Measurements from ENCODE around the gene PRKG1.

The PRKG1 gene

GRCh38 chr10:51214207-51215196 is 140.2 kb downstream of the PRKG1 start:
- no peaks in the 10 kb centered on the region for H3K36me3 ChIP-seq (replicated peaks; ENCODE audit: low read depth, low read length)
- no peak overlapping the region for H3K9ac ChIP-seq (ENCODE audit: low read length)
- H2AFZ ChIP-seq (ENCODE audit: low read depth, low read length), result no peak overlapping the region
- no peaks in the 10 kb centered on the region for H3K79me2 ChIP-seq (ENCODE audit: low read length)
- no peaks in the 10 kb centered on the region for H3K9me3 ChIP-seq (ENCODE audit: insufficient read depth, low read length)
- H3K4me3 ChIP-seq (ENCODE audit: low read length), result no peak overlapping the region
- no peaks in the 10 kb centered on the region for H3K27me3 ChIP-seq (ENCODE audit: low read depth, low read length)
- no peaks in the 10 kb centered on the region for H3K4me1 ChIP-seq (ENCODE audit: low read length)
- H4K20me1 ChIP-seq (ENCODE audit: insufficient read depth, low read length), result no peaks in the 10 kb centered on the region
- no peak overlapping the region for H3K27ac ChIP-seq (ENCODE audit: low read length)
- TF ChIP-seq CTCF (IDR thresholded peaks at IDR 0.05; ENCODE audit: low read depth, low read length) (no peak), EZH2phosphoT487 (IDR thresholded peaks at IDR 0.05; ENCODE audit: low read depth) (no peak)
- H3K4me2 ChIP-seq (ENCODE audit: low read length), result no peak overlapping the region

- no peaks in the 10 kb centered on the region for H3K27me3 ChIP-seq (ENCODE audit: low read depth, low read length)
Measured at GRCh38 chr10:51215951-51216834, 141.9 kb downstream of the PRKG1 start.

GRCh38 chr10:51217505-51217904 is 143.2 kb downstream of the PRKG1 start:
- no peaks in the 10 kb centered on the region for H3K36me3 ChIP-seq (replicated peaks; ENCODE audit: low read depth, low read length)

More at GRCh38 chr10:51215951-51216834, 141.9 kb downstream of the PRKG1 start:
- no peak overlapping the region for H2AFZ ChIP-seq (ENCODE audit: low read depth, low read length)
- no peaks in the 10 kb centered on the region for H3K36me3 ChIP-seq (replicated peaks; ENCODE audit: low read depth, low read length)
- no peaks in the 10 kb centered on the region for H3K79me2 ChIP-seq (ENCODE audit: low read length)
- no peak overlapping the region for H3K27ac ChIP-seq (ENCODE audit: low read length)
- no peaks in the 10 kb centered on the region for H4K20me1 ChIP-seq (ENCODE audit: insufficient read depth, low read length)
- no peak overlapping the region for H3K4me2 ChIP-seq (ENCODE audit: low read length)
- no peak overlapping the region for H3K9ac ChIP-seq (ENCODE audit: low read length)
- H3K4me1 ChIP-seq (ENCODE audit: low read length), result no peaks in the 10 kb centered on the region
- H3K4me3 ChIP-seq (ENCODE audit: low read length), result no peak overlapping the region
- TF ChIP-seq CTCF (IDR thresholded peaks at IDR 0.05; ENCODE audit: low read depth, low read length), result no peak
- no peaks in the 10 kb centered on the region for H3K9me3 ChIP-seq (ENCODE audit: insufficient read depth, low read length)

More at GRCh38 chr10:51217505-51217904, 143.2 kb downstream of the PRKG1 start:
- Histone ChIP-seq H3K4me2 (ENCODE audit: low read length) (no peak overlapping the region), H2AFZ (ENCODE audit: low read depth, low read length) (no peak overlapping the region), H3K4me1 (ENCODE audit: low read length) (no peaks in the 10 kb centered on the region), H3K27ac (ENCODE audit: low read length) (no peak overlapping the region), H3K9ac (ENCODE audit: low read length) (no peak overlapping the region), H4K20me1 (ENCODE audit: insufficient read depth, low read length) (no peaks in the 10 kb centered on the region), H3K9me3 (ENCODE audit: insufficient read depth, low read length) (no peaks in the 10 kb centered on the region), H3K79me2 (ENCODE audit: low read length) (no peaks in the 10 kb centered on the region), H3K27me3 (ENCODE audit: low read depth, low read length) (no peaks in the 10 kb centered on the region), H3K4me3 (ENCODE audit: low read length) (no peak overlapping the region)
- TF ChIP-seq CTCF (IDR thresholded peaks at IDR 0.05; ENCODE audit: low read depth, low read length) (no peak), EZH2phosphoT487 (IDR thresholded peaks at IDR 0.05; ENCODE audit: low read depth) (no peak)

Measured in OCI-LY3 (cell line).